NOMO-1 (cell line): ENCODE measurements around the gene FRG2C.
"Not testable (repeated sequence)": the region's sequence is repeated elsewhere in the genome, so short reads cannot be mapped to it uniquely, and the experiment has no call there.

Source experiments
- DNase-seq, 2 experiments: peaks; one replicate each; lab custom pipeline; 2025; ENCODE audit not compliant: unreplicated experiment in 2 of 2; lab: John Stamatoyannopoulos, UW

FRG2C gene

GRCh38 chr3:75668759-75669347 is 4.7 kb downstream of the FRG2C start:
- not testable (repeated sequence) for DNase-seq

GRCh38 chr3:75669348-75670297 is 5.5 kb downstream of the FRG2C start:
- not testable (repeated sequence) for DNase-seq

GRCh38 chr3:75670298-75671286 is 6.5 kb downstream of the FRG2C start:
- DNase-seq: not testable (repeated sequence)

GRCh38 chr3:75671287-75672139 is 7.4 kb downstream of the FRG2C start:
- not testable (repeated sequence) for DNase-seq

- DNase-seq: not testable (repeated sequence)
Measured at GRCh38 chr3:75672140-75672775, 8.1 kb downstream of the FRG2C start.

GRCh38 chr3:75683965-75684364 is 19.8 kb downstream of the FRG2C start:
- DNase-seq: not testable (repeated sequence)

GRCh38 chr3:75687323-75687722 is 23.2 kb downstream of the FRG2C start:
- no peak for DNase-seq

- DNase-seq: no peak
Measured at GRCh38 chr3:75692061-75692460, 27.9 kb downstream of the FRG2C start.
